Measurements from ENCODE around the gene CDKN2AIPNL. TPM values are rescaled to one million over a fixed set of nuclear protein-coding genes. Genes with fewer than 3 reads are reported as not detected.

The CDKN2AIPNL gene
- total and polyA plus RNA-seq, 12 donors: 14.1 to 63.7 (median 29.3) TPM

DNA sequence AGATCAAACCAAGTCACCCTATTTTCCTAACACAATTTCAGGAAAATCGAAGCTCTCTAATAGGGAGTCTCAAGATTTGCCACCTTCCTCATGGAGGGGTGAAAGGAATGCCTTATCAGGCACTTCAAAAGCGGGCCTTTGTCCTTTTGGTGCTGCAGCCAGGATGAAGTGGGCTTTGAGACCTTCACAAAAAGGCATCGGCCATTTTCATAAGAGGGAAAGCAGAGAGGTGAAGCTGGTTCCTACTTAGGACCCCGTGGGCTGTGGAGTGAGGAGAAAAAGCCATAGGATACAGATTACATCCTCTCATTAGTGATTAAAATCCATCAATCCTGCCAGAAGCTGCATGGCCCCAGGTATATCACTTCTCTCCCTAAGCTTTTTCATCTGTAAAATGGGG lies 859 bp downstream of the CDKN2AIPNL start:
- intact Hi-C loops (cut with DNase I): loop anchor here (5.0 to 10.0 kb wide), 3 partner anchors 114 to 164 kb away; partner anchors contain the start of gene JADE2 (in 2 of the 2)
- Histone ChIP-seq H3K4me1 (replicated peaks in 1 of 2) (peaks cover 13 to 16% of the 10 kb centered on the region in 2 donors), H3K36me3 (replicated peaks in 1 of 2) (no peaks in the 10 kb centered on the region), H3K27me3 (no peaks in the 10 kb centered on the region), H3K27ac (no peak overlapping the region), H3K4me3 (peak overlapping the region in 3 of 4 donors; percentile 16 to 90 (median 81)), H3K9me3 (replicated peaks in 1 of 3) (no peaks in the 10 kb centered on the region)
- DNase-seq: no peak
- TF ChIP-seq, protein P1, sequence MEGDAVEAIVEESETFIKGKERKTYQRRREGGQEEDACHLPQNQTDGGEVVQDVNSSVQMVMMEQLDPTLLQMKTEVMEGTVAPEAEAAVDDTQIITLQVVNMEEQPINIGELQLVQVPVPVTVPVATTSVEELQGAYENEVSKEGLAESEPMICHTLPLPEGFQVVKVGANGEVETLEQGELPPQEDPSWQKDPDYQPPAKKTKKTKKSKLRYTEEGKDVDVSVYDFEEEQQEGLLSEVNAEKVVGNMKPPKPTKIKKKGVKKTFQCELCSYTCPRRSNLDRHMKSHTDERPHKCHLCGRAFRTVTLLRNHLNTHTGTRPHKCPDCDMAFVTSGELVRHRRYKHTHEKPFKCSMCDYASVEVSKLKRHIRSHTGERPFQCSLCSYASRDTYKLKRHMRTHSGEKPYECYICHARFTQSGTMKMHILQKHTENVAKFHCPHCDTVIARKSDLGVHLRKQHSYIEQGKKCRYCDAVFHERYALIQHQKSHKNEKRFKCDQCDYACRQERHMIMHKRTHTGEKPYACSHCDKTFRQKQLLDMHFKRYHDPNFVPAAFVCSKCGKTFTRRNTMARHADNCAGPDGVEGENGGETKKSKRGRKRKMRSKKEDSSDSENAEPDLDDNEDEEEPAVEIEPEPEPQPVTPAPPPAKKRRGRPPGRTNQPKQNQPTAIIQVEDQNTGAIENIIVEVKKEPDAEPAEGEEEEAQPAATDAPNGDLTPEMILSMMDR (IDR thresholded peaks at IDR 0.05): no peak
- TF ChIP-seq POLR2A (IDR thresholded peaks at IDR 0.05): no peak
- WGBS, 4 donors: 52 to 67% (median 55%) methylated on average over 4 of the region's 4 CpGs

DNA sequence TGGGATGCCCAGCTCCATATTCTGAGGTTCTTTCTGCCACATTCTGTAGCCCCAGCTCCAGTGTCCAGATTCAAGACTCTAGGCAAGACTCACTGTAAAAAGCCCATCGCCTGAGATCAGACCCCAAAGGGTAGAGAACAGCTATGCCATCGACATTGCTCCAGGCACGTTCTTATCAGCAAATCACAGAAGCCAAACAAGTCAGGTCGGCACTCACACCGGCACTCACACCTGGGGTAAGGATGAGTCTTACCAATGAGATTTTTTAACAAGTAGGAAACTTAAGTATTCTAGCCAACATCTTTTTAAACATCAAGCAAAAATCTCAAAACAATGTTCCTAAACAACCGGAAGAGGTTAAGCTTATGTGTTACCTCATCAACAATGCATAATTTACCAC lies 2.4 kb downstream of the CDKN2AIPNL start:
- H3K27ac ChIP-seq: no peak overlapping the region
- intact Hi-C loops (cut with DNase I): no loop called here
- no peak for TF ChIP-seq POLR2A (IDR thresholded peaks at IDR 0.05)
- TF ChIP-seq, protein P1 (IDR thresholded peaks at IDR 0.05): no peak
- no peak overlapping the region for H3K4me3 ChIP-seq
- H3K27me3 ChIP-seq: no peaks in the 10 kb centered on the region
- no peak for DNase-seq
- H3K9me3 ChIP-seq (replicated peaks in 1 of 3): no peaks in the 10 kb centered on the region
- H3K36me3 ChIP-seq (replicated peaks in 1 of 2): no peaks in the 10 kb centered on the region
- H3K4me1 ChIP-seq (replicated peaks in 1 of 2): peaks cover 13 to 16% of the 10 kb centered on the region in 2 donors
- 70 to 83% (median 79%) methylated on average over 6 of the region's 6 CpGs for WGBS, 4 donors

DNA sequence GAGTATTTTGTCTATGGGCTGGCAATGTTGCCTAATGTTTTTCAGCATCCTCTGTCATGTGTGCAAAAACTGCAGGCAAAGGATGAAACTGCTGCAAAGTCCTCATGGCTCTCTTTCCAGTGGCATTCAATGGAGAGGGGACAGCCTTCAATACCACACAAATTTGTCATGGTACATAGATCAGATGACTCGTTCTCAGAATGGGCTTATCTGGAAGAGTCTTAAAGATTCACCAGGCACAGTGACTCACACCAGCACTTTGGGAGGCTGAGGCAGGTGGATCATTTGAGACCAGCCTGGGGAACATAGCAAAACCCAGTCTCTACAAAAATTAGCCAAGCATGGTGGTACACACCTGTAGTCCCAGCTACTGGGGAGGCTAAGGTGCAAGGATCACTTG lies 5.3 kb downstream of the CDKN2AIPNL start:
- no peaks in the 10 kb centered on the region for H3K36me3 ChIP-seq (replicated peaks in 1 of 2)
- intact Hi-C loops (cut with DNase I): no loop called here
- no peaks in the 10 kb centered on the region for H3K27me3 ChIP-seq
- H3K4me3 ChIP-seq: no peak overlapping the region
- no peak for TF ChIP-seq POLR2A (IDR thresholded peaks at IDR 0.05)
- TF ChIP-seq, protein P1 (IDR thresholded peaks at IDR 0.05): no peak
- no peak for DNase-seq
- no peak overlapping the region for H3K27ac ChIP-seq
- H3K9me3 ChIP-seq (replicated peaks in 1 of 3): no peaks in the 10 kb centered on the region
- WGBS, 4 donors: 29 to 46% (median 37%) methylated on average over 1 of the region's 1 CpG; no CpG with 5 or more reads in 1 of the 4 donors
- peaks cover 9 to 12% of the 10 kb centered on the region in 2 donors for H3K4me1 ChIP-seq (replicated peaks in 1 of 2)

DNA sequence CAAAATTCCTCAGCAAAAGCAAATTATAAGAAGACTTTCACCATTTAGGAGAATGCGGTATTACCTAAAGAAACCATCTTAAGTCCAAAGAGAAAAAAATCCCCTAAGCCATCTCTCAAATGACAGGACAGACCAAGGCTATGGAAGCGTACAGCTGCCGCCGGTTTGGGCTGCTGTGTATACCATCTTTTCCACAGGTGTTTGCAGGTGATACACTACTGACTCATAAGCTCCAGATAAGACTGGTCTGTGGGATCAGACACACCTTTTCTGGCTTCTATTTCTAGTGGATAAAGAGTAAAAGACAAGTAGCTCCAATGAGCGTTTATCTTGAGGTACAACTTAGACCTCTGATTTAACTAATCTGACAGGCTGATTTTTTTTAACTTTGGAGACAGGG lies 7.7 kb downstream of the CDKN2AIPNL start:
- TF ChIP-seq, protein P1 (IDR thresholded peaks at IDR 0.05): no peak
- TF ChIP-seq POLR2A (IDR thresholded peaks at IDR 0.05): no peak
- no peaks in the 10 kb centered on the region for H3K36me3 ChIP-seq (replicated peaks in 1 of 2)
- peaks cover 3 to 5% of the 10 kb centered on the region in 2 donors for H3K4me1 ChIP-seq (replicated peaks in 1 of 2)
- intact Hi-C loops (cut with DNase I): no loop called here
- H3K27me3 ChIP-seq: no peaks in the 10 kb centered on the region
- WGBS, 4 donors: 91 to 95% (median 94%) methylated on average over 5 of the region's 5 CpGs
- no peak overlapping the region for H3K4me3 ChIP-seq
- DNase-seq: no peak
- H3K9me3 ChIP-seq (replicated peaks in 1 of 3): no peaks in the 10 kb centered on the region
- H3K27ac ChIP-seq: no peak overlapping the region
